ENCODE data around the gene OSBP.

GRCh38 chr11:59602432-59602831 is 13.1 kb downstream of the OSBP start:
- no peak for TF ChIP-seq CTCF (IDR thresholded peaks at IDR 0.05 in 2 of 3, conservative IDR thresholded peaks at IDR 0.05 in 1 of 3; ENCODE audit: borderline replicate concordance in 1 of 3, insufficient read depth in 1 of 3, low read depth in 2 of 3, low read length in 2 of 3)
- TF ChIP-seq EZH2 (IDR thresholded peaks at IDR 0.05), result no peak
- TF ChIP-seq YY1 (IDR thresholded peaks at IDR 0.05; ENCODE audit: extremely low read depth, insufficient replicate concordance, low read depth, low read length), result no peak
- TF ChIP-seq MAX (IDR thresholded peaks at IDR 0.05), result no peak
- TF ChIP-seq SRF (IDR thresholded peaks at IDR 0.05; ENCODE audit: low read depth), result no peak
- no peak for TF ChIP-seq JUND (IDR thresholded peaks at IDR 0.05)
- TF ChIP-seq POLR2A (IDR thresholded peaks at IDR 0.05; ENCODE audit: borderline replicate concordance, extremely low read depth, insufficient read depth, insufficient read length), result no peak
- TF ChIP-seq SIN3A (IDR thresholded peaks at IDR 0.05; ENCODE audit: low read depth), result no peak
- TF ChIP-seq EZH2phosphoT487 (IDR thresholded peaks at IDR 0.05; ENCODE audit: borderline replicate concordance), result no peak
- TF ChIP-seq POLR2AphosphoS5 (IDR thresholded peaks at IDR 0.05; ENCODE audit: low read depth, low read length), result no peak
